ENCODE measurements around the gene FAM135A.

GRCh38 chr6:70537266-70537665, 124.0 kb downstream of the FAM135A start:
- TF ChIP-seq EZH2 (IDR thresholded peaks at IDR 0.05) (no peak), POLR2AphosphoS5 (IDR thresholded peaks at IDR 0.05; ENCODE audit: borderline replicate concordance, low read depth, low read length) (no peak), FOXP2 (optimal IDR thresholded peaks at IDR 0.05; ENCODE audit: control extremely low read depth, extremely low read length, insufficient read depth) (no peak)

Data from SK-N-MC (cell line).